CD4-positive, alpha-beta T cell (primary cell): ENCODE data around the gene APOM. TPM values are rescaled to one million over a fixed set of nuclear protein-coding genes. Genes with fewer than 3 reads are reported as not detected.

Source experiments
- ATAC-seq: fragments of 200-7000 bp; cut with Tn5 transposase; one replicate; pipeline ENCODE4 v1.10.0; 2022; ENCODE audit warnings: mild to moderate bottlenecking; ENCODE audit not compliant: poor library complexity
- CTCF ChIA-PET: fragments of 350-600 bp; sonication (Branson Sonifier 250); formaldehyde crosslinking; loops from one replicate; lab custom pipeline; 2021; ENCODE audit warnings: antibody characterized with exemption, inconsistent platforms; lab: Charles Lee
- POLR2A ChIA-PET: fragments of 350-600 bp; sonication (Branson Sonifier 250); formaldehyde crosslinking; loops from one replicate; lab custom pipeline; 2021; ENCODE audit warnings: antibody characterized with exemption, inconsistent platforms; lab: Charles Lee
- DNase-seq, 14 experiments: peaks; one replicate each; pipeline ENCODE4 v3.0.0-alpha.2; 2013 to 2020; ENCODE audit warnings: mixed read lengths in 2 of 14
- H3K27ac ChIP-seq, 2 donors: one replicate each; pipeline versions ENCODE4 v1.5.1 to v1.7.0; 2013; ENCODE audit warnings: low read length in 2 of 2, low read depth in 1 of 2, mild to moderate bottlenecking in 1 of 2
- H3K27me3 ChIP-seq, 2 experiments: 1 replicate in 1 of 2; 2 replicates in 1 of 2; pipeline versions ENCODE4 v1.6.1 to v1.7.0; 2013; ENCODE audit warnings: low read length in 2 of 2, control low read depth in 1 of 2, mild to moderate bottlenecking in 1 of 2, moderate library complexity in 1 of 2; ENCODE audit not compliant: insufficient read depth in 2 of 2, control insufficient read depth in 1 of 2
- H3K36me3 ChIP-seq: one replicate; pipeline ENCODE4 v1.6.1; 2013; ENCODE audit warnings: low read length, control low read depth; ENCODE audit not compliant: insufficient read depth
- H3K4me1 ChIP-seq: one replicate; pipeline ENCODE4 v1.6.1; 2013; ENCODE audit warnings: low read length, control low read depth; ENCODE audit not compliant: insufficient read depth
- H3K4me3 ChIP-seq: one replicate; pipeline ENCODE4 v1.5.1; 2013; ENCODE audit warnings: mild to moderate bottlenecking, low read length, moderate library complexity
- H3K9me3 ChIP-seq, 2 experiments: 1 replicate in 1 of 2; 2 replicates in 1 of 2; pipeline versions ENCODE4 v1.6.1 to v1.7.0; 2013; ENCODE audit warnings: low read length in 2 of 2, mild to moderate bottlenecking in 2 of 2, control low read depth in 1 of 2, moderate library complexity in 1 of 2; ENCODE audit not compliant: control insufficient read depth in 1 of 2, insufficient read depth in 1 of 2
- H3K27ac Mint-ChIP-seq: one replicate; pipeline ENCODE4 v1.8.0; 2020; ENCODE audit warnings: mixed read lengths
- H3K27me3 Mint-ChIP-seq: one replicate; pipeline ENCODE4 v1.8.0; 2021; ENCODE audit warnings: mixed read lengths
- H3K36me3 Mint-ChIP-seq: one replicate; pipeline ENCODE4 v1.8.0; 2021; ENCODE audit warnings: low read depth, mixed read lengths
- H3K4me1 Mint-ChIP-seq: one replicate; pipeline ENCODE4 v1.8.0; 2021; ENCODE audit warnings: low read depth, mixed read lengths
- H3K4me3 Mint-ChIP-seq: one replicate; pipeline ENCODE4 v1.8.0; 2020; ENCODE audit warnings: mild to moderate bottlenecking, mixed read lengths
- H3K9me3 Mint-ChIP-seq: one replicate; pipeline ENCODE4 v1.8.0; 2020; ENCODE audit warnings: mixed read lengths
- CTCF ChIP-seq: fragments of 200-600 bp; IDR thresholded peaks from one replicate; pipeline ENCODE4 v1.8.0; 2022; ENCODE audit warnings: antibody characterized with exemption, mild to moderate bottlenecking
- intact Hi-C, 2 experiments: fragments of 100-400 bp; cut with DNase I in 1 of 2; cut with micrococcal nuclease in 1 of 2; formaldehyde crosslinking; loops; one replicate each; pipeline versions ENCODE4 v1.15.1 to v1.9.0; 2023 to 2025; cut with DNase I, micrococcal nuclease
- total RNA-seq, 174 experiments: library from RNA in 2 of 174; stranded (reverse) in 2 of 174; gene quantifications; one replicate each; pipeline ENCODE4 v1.2.3 and lab custom pipeline; 2021 to 2026

Gene APOM
- total RNA-seq, 2 experiments from 2014 or later = 4.2 to 4.6 TPM

DNA sequence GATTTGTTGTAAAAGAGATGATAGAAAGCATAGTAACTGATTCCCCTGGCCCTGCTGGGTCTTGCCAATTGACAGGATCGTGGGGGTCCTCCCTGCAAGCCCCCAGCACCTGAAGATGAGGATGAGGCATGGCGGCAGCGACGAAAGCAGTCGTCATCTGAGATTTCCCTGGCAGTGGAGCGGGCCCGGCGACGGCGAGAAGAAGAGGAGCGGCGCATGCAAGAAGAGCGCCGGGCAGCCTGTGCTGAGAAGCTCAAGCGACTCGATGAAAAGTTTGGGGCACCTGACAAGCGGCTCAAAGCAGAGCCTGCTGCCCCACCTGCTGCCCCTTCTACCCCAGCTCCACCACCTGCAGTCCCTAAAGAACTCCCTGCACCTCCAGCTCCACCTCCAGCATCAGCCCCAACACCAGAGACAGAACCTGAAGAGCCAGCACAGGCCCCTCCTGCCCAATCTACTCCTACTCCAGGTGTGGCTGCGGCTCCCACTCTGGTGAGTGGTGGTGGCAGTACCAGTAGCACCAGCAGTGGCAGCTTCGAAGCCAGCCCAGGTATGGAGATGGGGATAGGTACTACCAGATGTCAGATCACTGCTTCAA, 27.9 kb upstream of the APOM start:
- POLR2A ChIA-PET = interaction anchor here (1.0 to 1.5 kb wide), 3 partner anchors 11 to 24 kb away, joined by 3 to 4 read pairs (median 3); no protein-coding TSS in a partner anchor
- no peak overlapping the region for H3K4me3 Mint-ChIP-seq
- Histone ChIP-seq H3K36me3 (peaks cover 100% of the 10 kb centered on the region), H3K4me3 (no peak overlapping the region), H3K9me3 (no peaks in the 10 kb centered on the region), H3K27ac (no peak overlapping the region), H3K27me3 (no peaks in the 10 kb centered on the region), H3K4me1 (peaks cover 3% of the 10 kb centered on the region)
- CTCF ChIA-PET = no interaction called here
- peaks cover 94% of the 10 kb centered on the region for H3K36me3 Mint-ChIP-seq
- no peaks in the 10 kb centered on the region for H3K9me3 Mint-ChIP-seq
- H3K27ac Mint-ChIP-seq = peak overlapping the region; percentile 6
- DNase-seq = no peak
- no peak for ATAC-seq
- intact Hi-C loops = no loop called here
- H3K4me1 Mint-ChIP-seq = peaks cover 1% of the 10 kb centered on the region
- H3K27me3 Mint-ChIP-seq = no peaks in the 10 kb centered on the region
- TF ChIP-seq CTCF = no peak

GRCh38 chr6:31629014-31629413, 26.7 kb upstream of the APOM start:
- intact Hi-C loops = no loop called here
- TF ChIP-seq CTCF = no peak
- CTCF ChIA-PET = interaction anchor here (0.6 kb wide), 1 partner anchor 77 kb away, joined by 4 read pairs; no protein-coding TSS in a partner anchor
- DNase-seq (no peak), ATAC-seq (no peak)
- H3K36me3 ChIP-seq = peaks cover 100% of the 10 kb centered on the region
- peaks cover 2% of the 10 kb centered on the region for H3K4me1 ChIP-seq
- Mint-ChIP-seq H3K27ac (no peak overlapping the region), H3K9me3 (no peaks in the 10 kb centered on the region), H3K4me3 (no peak overlapping the region), H3K36me3 (peaks cover 97% of the 10 kb centered on the region), H3K4me1 (no peaks in the 10 kb centered on the region), H3K27me3 (no peaks in the 10 kb centered on the region)
- H3K9me3 ChIP-seq = no peaks in the 10 kb centered on the region
- POLR2A ChIA-PET = interaction anchor here (2.1 kb wide), 1 partner anchor 23 kb away, joined by 6 read pairs; the partner anchor contains the start of gene BAG6
- no peak overlapping the region for H3K27ac ChIP-seq
- no peaks in the 10 kb centered on the region for H3K27me3 ChIP-seq
- no peak overlapping the region for H3K4me3 ChIP-seq

- ChIA-PET POLR2A (interaction anchor here (2.1 kb wide), 1 partner anchor 22 kb away, joined by 6 read pairs; the partner anchor contains the start of gene BAG6), CTCF (no interaction called here)
- Histone ChIP-seq H3K4me1 (peaks cover 2% of the 10 kb centered on the region), H3K27me3 (no peaks in the 10 kb centered on the region), H3K4me3 (no peak overlapping the region), H3K27ac (no peak overlapping the region), H3K9me3 (no peaks in the 10 kb centered on the region), H3K36me3 (peaks cover 100% of the 10 kb centered on the region)
- no peak overlapping the region for H3K4me3 Mint-ChIP-seq
- no peak overlapping the region for H3K27ac Mint-ChIP-seq
- peaks cover 99% of the 10 kb centered on the region for H3K36me3 Mint-ChIP-seq
- TF ChIP-seq CTCF = no peak
- ATAC-seq = no peak
- H3K9me3 Mint-ChIP-seq = no peaks in the 10 kb centered on the region
- H3K27me3 Mint-ChIP-seq = no peaks in the 10 kb centered on the region
- intact Hi-C loops = no loop called here
- H3K4me1 Mint-ChIP-seq = no peaks in the 10 kb centered on the region
- DNase-seq = no peak
Measured at GRCh38 chr6:31630177-31630934, 25.3 kb upstream of the APOM start.
